C4-2B (cell line): ENCODE measurements around the gene SCGN.

Experiments
- H3K27ac ChIP-seq: fragments of 450-650 bp; 2 replicates; pipeline ENCODE4 v1.5.1; 2017
- ZFX ChIP-seq: fragments of 450-650 bp; IDR thresholded peaks from 2 replicates; pipeline ENCODE4 v1.6.1; 2017
- TF ChIP-seq, protein P1 (sequence below): fragments of 450-650 bp; conservative IDR thresholded peaks from 2 replicates; pipeline ENCODE4 v1.5.1; 2017; ENCODE audit warnings: mild to moderate bottlenecking

The SCGN gene

GRCh38 chr6:25694366-25694765 is 42.4 kb downstream of the SCGN start:
- TF ChIP-seq, protein P1, sequence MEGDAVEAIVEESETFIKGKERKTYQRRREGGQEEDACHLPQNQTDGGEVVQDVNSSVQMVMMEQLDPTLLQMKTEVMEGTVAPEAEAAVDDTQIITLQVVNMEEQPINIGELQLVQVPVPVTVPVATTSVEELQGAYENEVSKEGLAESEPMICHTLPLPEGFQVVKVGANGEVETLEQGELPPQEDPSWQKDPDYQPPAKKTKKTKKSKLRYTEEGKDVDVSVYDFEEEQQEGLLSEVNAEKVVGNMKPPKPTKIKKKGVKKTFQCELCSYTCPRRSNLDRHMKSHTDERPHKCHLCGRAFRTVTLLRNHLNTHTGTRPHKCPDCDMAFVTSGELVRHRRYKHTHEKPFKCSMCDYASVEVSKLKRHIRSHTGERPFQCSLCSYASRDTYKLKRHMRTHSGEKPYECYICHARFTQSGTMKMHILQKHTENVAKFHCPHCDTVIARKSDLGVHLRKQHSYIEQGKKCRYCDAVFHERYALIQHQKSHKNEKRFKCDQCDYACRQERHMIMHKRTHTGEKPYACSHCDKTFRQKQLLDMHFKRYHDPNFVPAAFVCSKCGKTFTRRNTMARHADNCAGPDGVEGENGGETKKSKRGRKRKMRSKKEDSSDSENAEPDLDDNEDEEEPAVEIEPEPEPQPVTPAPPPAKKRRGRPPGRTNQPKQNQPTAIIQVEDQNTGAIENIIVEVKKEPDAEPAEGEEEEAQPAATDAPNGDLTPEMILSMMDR: no peak
- TF ChIP-seq ZFX: no peak
- H3K27ac ChIP-seq: no peak overlapping the region

DNA sequence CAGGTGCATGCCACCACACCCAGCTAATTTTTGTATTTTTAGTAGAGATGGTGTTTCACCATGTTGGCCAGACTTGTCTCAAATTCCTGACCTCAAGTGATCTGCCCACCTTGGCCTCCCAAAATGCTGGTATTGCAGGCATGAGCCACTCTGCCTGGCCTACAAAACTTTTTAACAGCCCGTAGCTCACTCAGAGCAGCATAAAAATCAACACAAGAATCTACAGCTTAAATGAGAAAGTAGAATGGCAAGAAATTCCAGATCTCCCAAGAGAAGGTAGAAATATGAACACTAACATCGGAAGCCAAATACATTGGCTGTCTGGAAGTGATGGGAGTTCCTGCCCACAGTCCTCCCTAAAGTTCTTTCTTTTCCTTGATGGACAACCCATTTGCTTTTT is 43.7 kb downstream of the SCGN start:
- no peak overlapping the region for H3K27ac ChIP-seq
- TF ChIP-seq, protein P1: no peak
- TF ChIP-seq ZFX: no peak

- H3K27ac ChIP-seq: no peak overlapping the region
- TF ChIP-seq, protein P1: no peak
- no peak for TF ChIP-seq ZFX
These were observed 45.7 kb downstream of the SCGN start for GRCh38 chr6:25697537-25698340.

GRCh38 chr6:25698631-25699030 is 46.6 kb downstream of the SCGN start:
- H3K27ac ChIP-seq: no peak overlapping the region
- TF ChIP-seq, protein P1: no peak
- no peak for TF ChIP-seq ZFX

GRCh38 chr6:25699649-25700048 is 47.6 kb downstream of the SCGN start:
- H3K27ac ChIP-seq: no peak overlapping the region
- no peak for TF ChIP-seq ZFX
- TF ChIP-seq, protein P1: no peak

DNA sequence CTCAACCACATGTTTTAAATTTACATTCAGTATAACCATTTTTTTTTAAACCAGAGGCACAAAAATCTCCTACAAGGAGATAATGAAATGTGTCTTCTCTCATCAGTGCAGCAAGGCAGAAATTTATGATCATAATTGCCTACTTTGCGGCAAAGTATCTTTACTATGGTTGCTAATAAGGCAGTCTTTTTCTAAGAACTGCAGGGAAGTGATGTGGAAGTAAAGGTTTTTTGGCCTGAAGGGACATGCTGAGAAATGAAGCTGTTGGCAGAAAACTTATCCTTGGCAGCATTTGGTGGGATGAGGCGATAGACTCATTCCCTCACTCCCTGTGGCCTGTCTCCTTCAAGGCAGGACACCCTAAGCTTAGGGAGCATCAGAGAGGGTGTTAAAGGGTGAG is 48.7 kb downstream of the SCGN start:
- TF ChIP-seq ZFX: no peak
- TF ChIP-seq, protein P1: no peak

GRCh38 chr6:25701807-25702206 is 49.8 kb downstream of the SCGN start:
- H3K27ac ChIP-seq: peak overlapping the region; percentile 19
- TF ChIP-seq ZFX: no peak
- TF ChIP-seq, protein P1: no peak

More for the DNA sequence above, 48.7 kb downstream of the SCGN start:
- peak overlapping the region; percentile 19 for H3K27ac ChIP-seq
